Measurements from ENCODE around the gene MSI2.

Gene MSI2

GRCh38 chr17:57400648-57401047 is 144.3 kb downstream of the MSI2 start:
- Histone ChIP-seq H3K9ac (ENCODE audit: low read length) (no peak overlapping the region), H2AK5ac (ENCODE audit: low read length) (no peak overlapping the region), H3K36me3 (ENCODE audit: control insufficient read depth, insufficient read depth, low read length) (no peaks in the 10 kb centered on the region), H3K4me1 (ENCODE audit: control insufficient read depth, low read depth, low read length) (no peaks in the 10 kb centered on the region), H3K27ac (ENCODE audit: low read depth, low read length) (no peak overlapping the region), H4K5ac (ENCODE audit: low read length) (no peak overlapping the region), H3K27me3 (ENCODE audit: insufficient read depth, low read length, poor library complexity) (no peaks in the 10 kb centered on the region), H3K4me3 (ENCODE audit: low read length) (no peak overlapping the region), H3K56ac (ENCODE audit: low read length) (no peak overlapping the region), H3K4ac (ENCODE audit: low read depth, low read length) (no peak overlapping the region), H2BK120ac (ENCODE audit: low read depth, low read length) (no peak overlapping the region), H3K79me1 (ENCODE audit: low read length) (peaks cover 10% of the 10 kb centered on the region), H2BK15ac (replicated peaks; ENCODE audit: low read depth) (no peak overlapping the region), H4K8ac (ENCODE audit: low read depth, low read length) (no peak overlapping the region), H2BK5ac (ENCODE audit: low read length) (no peak overlapping the region), H3K23ac (ENCODE audit: low read length) (no peak overlapping the region), H3K4me2 (ENCODE audit: low read length) (no peak overlapping the region), H3K18ac (ENCODE audit: low read length) (no peak overlapping the region), H3K79me2 (ENCODE audit: control insufficient read depth, insufficient read depth, low read length) (no peaks in the 10 kb centered on the region)
- no peak for DNase-seq
- WGBS (ENCODE audit: extremely low coverage, insufficient coverage, low lambda C conversion rate): no CpG with 5 or more reads among the region's 8 CpGs

DNA sequence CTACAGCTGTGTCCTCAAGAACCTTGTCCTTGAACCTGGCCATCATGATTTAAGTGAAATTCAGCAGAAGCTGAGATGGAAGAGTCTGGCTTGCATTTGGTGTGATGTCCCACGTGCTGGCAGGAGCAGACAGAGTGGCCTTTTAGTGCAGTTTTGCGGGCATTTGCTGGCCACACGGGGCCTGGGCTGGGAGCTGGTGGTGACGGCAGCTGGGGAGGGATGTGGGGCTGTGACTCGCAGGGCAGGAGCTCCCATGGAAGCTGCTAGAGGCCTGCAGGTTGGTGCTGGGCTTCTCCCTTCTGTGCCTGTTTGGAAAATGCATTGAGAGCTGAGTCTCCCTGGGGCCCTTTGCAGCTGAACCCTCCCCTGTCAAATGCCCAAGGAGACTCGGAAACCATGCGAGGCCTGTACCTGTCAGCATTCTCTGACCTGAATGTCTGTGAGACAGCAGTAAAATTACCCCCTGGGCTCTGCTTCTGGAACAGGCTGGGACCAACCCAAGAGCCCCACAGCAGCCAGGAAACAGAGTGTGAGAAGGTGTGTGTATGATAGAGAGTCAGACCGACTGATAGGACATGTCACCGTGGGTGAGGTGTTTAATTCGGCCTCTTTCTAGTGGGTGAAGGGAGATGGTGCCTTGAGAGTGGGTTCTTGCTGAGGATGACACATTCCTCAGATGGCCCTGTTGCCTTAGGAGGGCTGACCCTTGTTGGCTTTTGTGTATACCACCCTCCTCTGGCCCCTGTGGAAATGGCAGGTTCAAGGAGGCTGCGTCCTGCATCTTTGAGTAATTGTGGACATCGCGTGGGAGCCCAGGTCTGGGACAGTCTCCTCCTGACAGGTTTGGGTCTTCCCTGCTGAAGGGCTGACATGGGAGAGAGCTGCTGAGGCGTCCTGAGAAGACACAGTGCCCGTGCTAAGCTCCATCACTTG is 145.5 kb downstream of the MSI2 start:
- Histone ChIP-seq H3K4me3 (ENCODE audit: low read length) (no peak overlapping the region), H3K4ac (ENCODE audit: low read depth, low read length) (no peak overlapping the region), H2BK5ac (ENCODE audit: low read length) (no peak overlapping the region), H2AK5ac (ENCODE audit: low read length) (no peak overlapping the region), H3K79me1 (ENCODE audit: low read length) (peaks cover 10% of the 10 kb centered on the region), H3K4me2 (ENCODE audit: low read length) (no peak overlapping the region), H3K27me3 (ENCODE audit: insufficient read depth, low read length, poor library complexity) (no peaks in the 10 kb centered on the region), H3K36me3 (ENCODE audit: control insufficient read depth, insufficient read depth, low read length) (no peaks in the 10 kb centered on the region), H3K9ac (ENCODE audit: low read length) (no peak overlapping the region), H3K56ac (ENCODE audit: low read length) (no peak overlapping the region), H4K5ac (ENCODE audit: low read length) (no peak overlapping the region), H3K27ac (ENCODE audit: low read depth, low read length) (no peak overlapping the region), H3K23ac (ENCODE audit: low read length) (no peak overlapping the region), H2BK120ac (ENCODE audit: low read depth, low read length) (no peak overlapping the region), H3K4me1 (ENCODE audit: control insufficient read depth, low read depth, low read length) (peaks cover 2% of the 10 kb centered on the region), H4K8ac (ENCODE audit: low read depth, low read length) (no peak overlapping the region), H2BK15ac (replicated peaks; ENCODE audit: low read depth) (no peak overlapping the region), H3K79me2 (ENCODE audit: control insufficient read depth, insufficient read depth, low read length) (no peaks in the 10 kb centered on the region), H3K18ac (ENCODE audit: low read length) (no peak overlapping the region)
- WGBS (ENCODE audit: extremely low coverage, insufficient coverage, low lambda C conversion rate): no CpG with 5 or more reads among the region's 15 CpGs
- peak; percentile 82 for DNase-seq

DNA sequence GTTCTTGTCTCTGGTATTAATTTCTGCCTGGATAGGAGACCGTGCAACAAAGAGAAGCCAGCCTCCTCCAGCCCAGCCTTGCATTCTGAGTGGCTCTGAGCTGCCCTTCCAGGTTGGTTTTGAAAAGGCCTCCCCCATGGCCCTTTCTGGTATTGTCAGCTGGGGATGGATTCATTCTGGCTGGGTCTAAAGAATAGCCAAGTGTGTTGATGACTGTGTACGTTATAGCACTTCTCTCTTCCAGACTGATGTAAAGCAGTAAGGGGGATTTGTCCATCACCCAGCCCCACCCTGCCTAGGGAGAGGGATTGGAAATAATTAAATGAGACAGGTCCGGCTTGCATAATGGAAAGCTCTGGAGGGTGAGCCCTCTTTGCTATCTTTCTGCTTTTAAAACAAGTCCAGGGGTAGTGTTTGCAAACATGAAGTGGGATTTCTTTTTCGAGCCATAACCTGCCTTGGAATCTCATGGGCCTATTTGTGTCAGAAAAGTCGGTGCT is 146.4 kb downstream of the MSI2 start:
- Histone ChIP-seq H3K79me2 (ENCODE audit: control insufficient read depth, insufficient read depth, low read length) (no peaks in the 10 kb centered on the region), H3K4ac (ENCODE audit: low read depth, low read length) (no peak overlapping the region), H3K4me3 (ENCODE audit: low read length) (no peak overlapping the region), H3K27me3 (ENCODE audit: insufficient read depth, low read length, poor library complexity) (no peaks in the 10 kb centered on the region), H3K56ac (ENCODE audit: low read length) (no peak overlapping the region), H2BK5ac (ENCODE audit: low read length) (no peak overlapping the region), H2BK120ac (ENCODE audit: low read depth, low read length) (no peak overlapping the region), H3K4me1 (ENCODE audit: control insufficient read depth, low read depth, low read length) (peaks cover 5% of the 10 kb centered on the region), H3K36me3 (ENCODE audit: control insufficient read depth, insufficient read depth, low read length) (no peaks in the 10 kb centered on the region), H2AK5ac (ENCODE audit: low read length) (no peak overlapping the region), H2BK15ac (replicated peaks; ENCODE audit: low read depth) (no peak overlapping the region), H3K79me1 (ENCODE audit: low read length) (peaks cover 3% of the 10 kb centered on the region), H4K8ac (ENCODE audit: low read depth, low read length) (no peak overlapping the region), H3K4me2 (ENCODE audit: low read length) (no peak overlapping the region), H3K18ac (ENCODE audit: low read length) (no peak overlapping the region), H3K23ac (ENCODE audit: low read length) (no peak overlapping the region), H3K9ac (ENCODE audit: low read length) (no peak overlapping the region), H4K5ac (ENCODE audit: low read length) (no peak overlapping the region), H3K27ac (ENCODE audit: low read depth, low read length) (no peak overlapping the region)
- DNase-seq: no peak
- no CpG with 5 or more reads among the region's 5 CpGs for WGBS (ENCODE audit: extremely low coverage, insufficient coverage, low lambda C conversion rate)

- H3K18ac ChIP-seq (ENCODE audit: low read length): no peak overlapping the region
- no peaks in the 10 kb centered on the region for H3K36me3 ChIP-seq (ENCODE audit: control insufficient read depth, insufficient read depth, low read length)
- H2BK5ac ChIP-seq (ENCODE audit: low read length): no peak overlapping the region
- no peak overlapping the region for H3K4ac ChIP-seq (ENCODE audit: low read depth, low read length)
- H2BK15ac ChIP-seq (replicated peaks; ENCODE audit: low read depth): no peak overlapping the region
- no peak overlapping the region for H2BK120ac ChIP-seq (ENCODE audit: low read depth, low read length)
- H4K5ac ChIP-seq (ENCODE audit: low read length): no peak overlapping the region
- no peak overlapping the region for H3K27ac ChIP-seq (ENCODE audit: low read depth, low read length)
- no peaks in the 10 kb centered on the region for H3K27me3 ChIP-seq (ENCODE audit: insufficient read depth, low read length, poor library complexity)
- H3K9ac ChIP-seq (ENCODE audit: low read length): no peak overlapping the region
- H3K4me1 ChIP-seq (ENCODE audit: control insufficient read depth, low read depth, low read length): peaks cover 9% of the 10 kb centered on the region
- no peak overlapping the region for H2AK5ac ChIP-seq (ENCODE audit: low read length)
- H3K79me2 ChIP-seq (ENCODE audit: control insufficient read depth, insufficient read depth, low read length): no peaks in the 10 kb centered on the region
- WGBS (ENCODE audit: extremely low coverage, insufficient coverage, low lambda C conversion rate): no CpG with 5 or more reads among the region's 2 CpGs
- H3K4me2 ChIP-seq (ENCODE audit: low read length): no peak overlapping the region
- H3K4me3 ChIP-seq (ENCODE audit: low read length): no peak overlapping the region
- no peak overlapping the region for H4K8ac ChIP-seq (ENCODE audit: low read depth, low read length)
- H3K23ac ChIP-seq (ENCODE audit: low read length): no peak overlapping the region
- H3K56ac ChIP-seq (ENCODE audit: low read length): no peak overlapping the region
- peaks cover 3% of the 10 kb centered on the region for H3K79me1 ChIP-seq (ENCODE audit: low read length)
- no peak for DNase-seq
Observed at GRCh38 chr17:57403236-57403635, 146.9 kb downstream of the MSI2 start.

DNA sequence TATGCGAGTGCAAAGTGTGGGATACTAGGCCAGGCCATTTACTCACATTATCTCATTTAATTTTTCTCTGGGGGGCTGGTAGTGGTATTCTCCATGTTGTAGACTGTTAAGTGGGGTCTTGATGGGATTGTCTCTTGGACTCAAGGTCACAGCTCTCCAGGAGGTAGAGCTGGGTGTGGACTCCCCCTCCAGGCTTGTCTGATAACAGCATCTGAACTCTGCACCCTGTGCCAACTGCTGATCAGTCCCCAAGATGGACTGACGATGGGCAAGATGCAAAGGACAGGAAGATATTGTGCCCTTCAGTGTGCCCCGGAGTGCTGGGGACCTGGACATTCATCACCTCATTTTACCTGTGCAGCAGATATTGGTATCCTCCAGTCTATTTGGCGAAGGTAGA is 147.8 kb downstream of the MSI2 start:
- Histone ChIP-seq H4K5ac (ENCODE audit: low read length) (no peak overlapping the region), H3K18ac (ENCODE audit: low read length) (no peak overlapping the region), H3K36me3 (ENCODE audit: control insufficient read depth, insufficient read depth, low read length) (no peaks in the 10 kb centered on the region), H3K79me2 (ENCODE audit: control insufficient read depth, insufficient read depth, low read length) (no peaks in the 10 kb centered on the region), H3K4me1 (ENCODE audit: control insufficient read depth, low read depth, low read length) (peaks cover 10% of the 10 kb centered on the region), H3K4me2 (ENCODE audit: low read length) (no peak overlapping the region), H3K27me3 (ENCODE audit: insufficient read depth, low read length, poor library complexity) (no peaks in the 10 kb centered on the region), H3K4ac (ENCODE audit: low read depth, low read length) (no peak overlapping the region), H2AK5ac (ENCODE audit: low read length) (no peak overlapping the region), H3K9ac (ENCODE audit: low read length) (no peak overlapping the region), H4K8ac (ENCODE audit: low read depth, low read length) (no peak overlapping the region), H3K27ac (ENCODE audit: low read depth, low read length) (no peak overlapping the region), H2BK15ac (replicated peaks; ENCODE audit: low read depth) (no peak overlapping the region), H3K79me1 (ENCODE audit: low read length) (peaks cover 1% of the 10 kb centered on the region), H3K23ac (ENCODE audit: low read length) (no peak overlapping the region), H2BK120ac (ENCODE audit: low read depth, low read length) (no peak overlapping the region), H3K56ac (ENCODE audit: low read length) (no peak overlapping the region), H3K4me3 (ENCODE audit: low read length) (no peak overlapping the region), H2BK5ac (ENCODE audit: low read length) (no peak overlapping the region)
- peak; percentile 11 for DNase-seq
- WGBS (ENCODE audit: extremely low coverage, insufficient coverage, low lambda C conversion rate): no CpG with 5 or more reads among the region's 4 CpGs
